HG03097 (cell line): ENCODE results near the gene INPP4B.
A peak's percentile ranks its signal among the peaks of the same experiment; 100 is the strongest.
"Not testable (repeated sequence)": the region's sequence is repeated elsewhere in the genome, so short reads cannot be mapped to it uniquely, and the experiment has no call there.

Experiments used
- ATAC-seq: cut with Tn5 transposase; IDR thresholded peaks from one replicate; pipeline ENCODE4 v1.9.1; 2021; ENCODE audit not compliant: unreplicated experiment, low FRiP score

The INPP4B gene

DNA sequence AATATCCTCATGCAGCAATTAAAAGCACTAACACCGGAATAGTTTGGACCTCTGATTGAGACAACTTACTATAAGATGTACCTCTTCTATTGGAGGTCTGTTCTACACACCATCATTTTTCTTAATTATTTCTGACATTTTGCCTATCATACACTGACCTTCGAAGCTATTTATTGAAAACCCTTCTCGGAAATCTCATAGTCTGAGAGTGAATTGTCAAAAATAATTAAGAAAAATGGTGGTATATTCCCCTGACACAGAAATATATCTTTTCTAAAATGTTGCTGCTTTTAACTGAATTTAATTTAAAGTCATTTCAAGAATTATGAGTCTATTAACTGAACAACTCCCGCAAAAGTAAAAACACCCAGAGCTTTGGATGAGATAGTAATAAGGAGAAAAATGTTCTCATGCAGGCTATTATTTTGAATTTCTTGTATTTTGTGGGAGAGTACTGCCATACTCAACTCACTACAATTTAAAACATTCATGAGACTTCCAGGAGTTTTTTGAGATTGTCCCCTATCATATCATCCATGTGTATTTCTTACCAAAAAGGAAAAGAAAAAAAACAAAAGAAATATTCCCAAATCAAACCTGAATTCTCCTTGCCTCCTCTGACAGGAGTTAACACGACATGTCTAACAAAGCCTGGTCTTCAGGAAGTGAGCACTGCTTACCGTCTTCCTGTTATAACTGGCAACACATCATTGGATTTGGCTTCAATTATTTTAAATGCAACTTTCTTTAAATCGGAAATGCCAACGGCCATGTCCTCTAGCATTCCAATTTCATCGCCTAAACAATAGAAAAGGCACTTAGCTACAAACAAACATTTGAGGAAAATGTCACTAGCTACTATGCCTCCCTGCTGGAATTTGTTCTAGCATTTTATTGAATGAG lies 724.4 kb downstream of the INPP4B start:
- ATAC-seq = no peak

DNA sequence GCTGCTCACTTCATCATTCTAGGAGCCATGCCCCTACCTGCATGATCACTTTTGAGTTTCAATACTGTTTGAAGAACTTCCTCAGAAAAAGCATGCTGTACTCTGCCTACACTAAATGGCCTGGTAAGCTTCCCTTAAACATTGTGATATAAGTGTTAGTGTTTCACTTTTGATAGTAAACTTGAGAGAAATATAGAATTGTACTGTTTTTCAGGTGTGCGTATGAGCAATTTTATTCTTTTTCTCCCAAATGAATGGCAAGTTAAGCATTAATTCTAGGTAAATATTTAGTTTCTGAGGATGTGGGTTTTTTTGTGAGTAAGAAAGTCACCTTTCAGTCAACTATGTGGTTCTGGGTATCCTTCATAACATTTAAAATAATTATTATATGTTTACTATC lies 725.2 kb downstream of the INPP4B start:
- peak; percentile 86 for ATAC-seq

DNA sequence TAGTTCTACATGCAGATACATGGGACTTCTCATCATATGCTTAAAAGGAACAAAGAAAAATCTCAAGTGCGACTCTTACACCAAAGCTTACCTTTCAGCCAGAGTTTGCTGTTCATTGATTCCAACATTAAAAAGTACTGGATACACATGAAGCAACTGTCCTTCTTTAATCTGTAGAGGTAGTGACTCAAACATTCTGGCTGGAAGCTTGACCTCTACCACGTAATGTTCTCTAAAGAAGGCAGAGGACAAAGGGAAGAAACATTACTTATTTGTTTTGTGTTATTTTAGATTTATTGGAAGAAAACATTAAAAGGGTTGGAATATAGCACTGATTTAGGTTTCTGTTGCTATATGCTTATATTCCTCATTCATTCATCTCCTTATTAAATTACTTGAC lies 733.6 kb downstream of the INPP4B start:
- no peak for ATAC-seq

DNA sequence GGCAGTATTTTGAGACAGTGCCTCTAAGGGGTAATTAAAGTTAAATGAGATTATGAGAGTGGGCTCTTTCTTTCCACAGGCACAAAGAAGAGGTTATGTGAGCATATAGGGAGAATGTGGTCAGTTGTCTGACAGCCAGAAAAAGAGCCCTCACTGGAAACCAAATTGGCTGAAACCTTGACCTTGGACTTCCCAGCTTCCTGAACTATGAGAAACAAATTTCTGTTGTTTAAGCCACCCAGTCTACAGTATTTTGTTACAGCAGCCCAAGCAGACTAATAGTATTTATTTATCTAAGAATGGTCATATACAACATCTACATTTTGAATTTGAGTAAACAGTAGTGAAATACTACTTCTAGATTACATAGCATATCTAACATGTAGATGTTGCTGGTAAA lies 736.0 kb downstream of the INPP4B start:
- no peak for ATAC-seq

DNA sequence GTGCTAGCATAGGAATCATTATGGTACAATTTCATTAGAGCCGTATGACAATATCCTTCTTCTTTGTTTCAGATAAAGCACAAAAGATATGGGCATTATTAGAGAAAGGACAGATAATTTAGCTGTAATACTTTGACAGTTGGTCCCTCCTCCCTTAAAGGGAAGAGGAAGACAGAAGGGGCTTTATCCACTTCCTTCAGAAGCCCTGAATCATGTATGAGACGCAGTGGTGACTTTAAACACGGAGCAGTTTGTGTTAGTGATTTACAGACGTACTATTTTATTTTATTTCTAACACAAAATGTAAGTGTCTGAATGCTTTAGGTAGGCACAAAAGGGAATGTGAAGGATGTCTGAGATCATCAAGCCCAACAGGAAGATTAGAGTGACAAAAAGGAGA lies 742.1 kb downstream of the INPP4B start:
- ATAC-seq = no peak

DNA sequence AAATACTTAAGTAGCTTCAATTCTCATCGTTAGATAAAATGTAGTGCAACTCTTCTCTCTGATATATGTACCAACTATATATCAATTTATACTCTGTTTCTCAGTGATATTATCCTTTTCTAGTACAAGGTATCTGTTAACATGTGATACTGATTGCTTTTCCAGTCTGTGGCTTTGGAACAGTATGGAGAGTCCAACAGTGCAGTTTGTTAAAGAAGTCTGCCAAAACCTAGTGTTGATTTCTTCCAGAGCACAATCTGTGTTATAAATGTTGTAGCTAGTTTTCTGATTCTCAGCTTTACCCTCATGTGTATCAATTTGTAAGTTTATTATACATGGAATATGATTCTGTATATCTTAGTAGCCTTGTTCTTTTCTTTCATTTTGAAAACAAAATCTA lies 744.7 kb downstream of the INPP4B start:
- no peak for ATAC-seq

DNA sequence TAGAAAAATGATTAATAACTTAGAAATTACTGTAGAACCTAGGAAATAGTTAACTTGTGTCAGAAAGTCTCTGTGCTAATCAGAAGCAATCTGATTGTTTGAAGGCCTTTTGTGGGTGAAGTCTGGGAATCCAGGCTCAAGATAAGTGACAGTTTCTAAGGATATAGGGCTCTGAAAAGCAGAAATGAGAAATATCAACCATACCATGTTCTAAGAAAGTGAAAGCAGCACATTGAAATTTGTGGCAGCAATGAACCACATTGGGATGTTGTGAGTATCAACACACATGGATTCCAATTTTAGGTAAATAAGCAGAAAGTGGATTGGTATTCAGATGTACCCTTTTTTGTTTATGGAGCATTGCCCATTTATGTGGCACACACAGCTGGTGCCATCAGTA lies 745.2 kb downstream of the INPP4B start:
- no peak for ATAC-seq

DNA sequence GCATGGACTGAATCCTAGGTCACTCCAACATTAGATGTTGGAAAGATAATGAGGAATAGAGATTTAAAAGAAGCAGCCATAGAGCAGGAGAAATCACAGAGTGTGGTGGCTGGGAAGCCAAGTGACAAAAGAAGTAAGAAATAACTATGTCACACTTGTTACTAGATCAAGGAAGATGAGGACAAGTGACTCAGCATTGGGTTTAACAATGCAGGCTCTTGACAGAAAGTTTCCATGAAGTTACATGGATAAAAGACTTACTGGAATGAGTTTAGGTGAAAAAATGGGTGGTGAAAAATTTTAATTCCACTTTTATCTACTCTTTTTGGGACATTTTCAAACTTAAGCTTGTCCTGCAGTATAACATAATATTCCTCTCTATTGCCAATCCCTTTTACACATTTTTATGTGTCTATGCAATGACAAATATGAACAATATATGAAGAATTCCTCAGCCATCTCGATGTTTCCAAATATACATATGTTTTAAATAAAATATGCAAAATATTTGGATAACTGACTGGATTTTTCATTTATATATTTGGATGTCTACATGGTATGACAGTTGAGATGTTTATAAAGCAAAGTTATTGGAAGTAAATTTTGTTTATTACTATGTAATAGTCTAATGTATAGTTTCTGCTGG lies 747.1 kb downstream of the INPP4B start:
- no peak for ATAC-seq

DNA sequence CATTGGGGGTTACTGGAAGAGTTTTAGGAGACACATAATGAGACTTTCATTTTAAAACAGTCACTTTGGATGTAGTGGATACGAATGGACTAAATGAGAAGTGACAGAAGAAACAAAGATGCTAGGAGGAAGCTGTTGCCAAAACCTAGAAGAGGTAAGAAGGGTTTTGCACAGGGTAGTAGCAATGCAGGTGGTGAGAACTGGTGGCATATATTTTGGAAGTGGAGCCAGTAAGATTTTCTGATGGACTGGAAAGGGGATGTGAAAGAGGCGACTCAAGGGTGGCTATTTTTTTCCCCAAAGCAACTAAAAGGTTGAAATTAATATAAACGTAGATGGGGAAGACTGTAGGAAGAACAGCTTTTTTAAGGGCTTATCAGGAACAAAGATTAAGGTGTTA lies 747.7 kb downstream of the INPP4B start:
- ATAC-seq = no peak

DNA sequence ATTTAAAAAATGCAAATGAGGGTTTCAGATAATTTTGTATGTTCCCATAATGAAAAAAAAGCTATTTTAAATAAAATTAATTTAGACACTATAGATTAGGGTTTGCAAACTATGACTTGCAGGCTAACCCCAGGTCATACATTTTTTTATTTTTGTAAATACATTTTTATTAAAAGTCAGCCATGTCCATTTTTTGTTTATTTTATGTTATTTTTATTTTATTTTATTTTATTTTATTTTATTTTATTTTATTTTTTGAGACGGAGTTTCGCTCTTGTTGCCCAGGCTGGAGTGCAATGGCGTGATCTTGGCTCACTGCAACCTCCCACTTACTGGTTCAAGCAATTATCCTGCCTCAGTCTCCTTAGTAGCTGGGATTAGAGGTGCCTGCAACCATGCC lies 749.1 kb downstream of the INPP4B start:
- no peak for ATAC-seq

DNA sequence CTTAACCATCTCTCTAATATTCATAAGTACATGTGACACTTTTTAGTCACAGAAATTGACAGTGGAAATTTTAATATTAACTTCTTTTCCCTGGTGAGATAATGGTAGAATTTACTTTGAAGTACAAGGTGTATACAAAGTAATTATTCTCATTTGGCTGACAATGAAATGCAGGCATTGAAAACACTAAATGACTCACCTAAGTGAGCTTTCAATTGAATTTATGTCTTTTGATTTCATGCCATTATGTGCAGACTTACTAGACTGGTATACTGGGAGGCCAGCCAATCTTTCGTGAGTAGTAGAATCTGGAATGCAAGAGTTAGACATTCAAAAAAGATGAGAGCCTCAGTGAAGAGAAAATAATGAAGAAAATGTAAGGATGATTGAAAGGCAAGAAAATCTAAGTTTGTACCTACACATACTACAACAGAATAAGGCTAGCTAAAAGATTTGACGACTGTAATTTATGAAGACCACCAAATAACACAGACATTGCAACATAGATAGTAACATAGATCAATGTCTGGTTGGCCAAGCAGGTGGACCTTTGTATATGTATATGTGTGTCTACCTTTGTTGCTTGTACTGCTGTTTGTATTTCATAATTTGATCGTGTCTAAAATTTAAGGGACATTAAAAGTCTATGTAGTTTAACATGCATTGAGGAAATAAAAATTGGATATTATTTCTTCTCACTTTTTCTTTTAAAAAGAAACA lies 750.1 kb downstream of the INPP4B start:
- no peak for ATAC-seq

DNA sequence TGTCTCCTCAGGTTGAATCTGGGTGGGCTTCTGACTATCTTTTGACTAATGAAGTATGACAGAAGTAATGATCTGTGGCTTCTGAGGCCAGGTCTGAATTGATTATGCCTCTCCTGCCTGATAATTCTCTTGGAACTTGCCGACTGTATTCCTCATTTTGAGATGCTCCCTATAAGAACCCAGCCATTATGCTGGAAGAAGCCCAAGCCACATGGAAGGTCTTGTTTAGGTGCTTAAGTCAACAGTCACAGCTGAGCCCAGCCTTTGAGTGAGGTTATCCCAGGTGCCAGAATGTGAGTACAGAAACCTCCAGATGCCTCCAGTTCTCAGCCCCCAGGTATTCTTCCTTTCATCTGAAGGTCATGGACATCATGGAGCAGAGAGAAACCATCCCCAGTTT lies 753.2 kb downstream of the INPP4B start:
- no peak for ATAC-seq

DNA sequence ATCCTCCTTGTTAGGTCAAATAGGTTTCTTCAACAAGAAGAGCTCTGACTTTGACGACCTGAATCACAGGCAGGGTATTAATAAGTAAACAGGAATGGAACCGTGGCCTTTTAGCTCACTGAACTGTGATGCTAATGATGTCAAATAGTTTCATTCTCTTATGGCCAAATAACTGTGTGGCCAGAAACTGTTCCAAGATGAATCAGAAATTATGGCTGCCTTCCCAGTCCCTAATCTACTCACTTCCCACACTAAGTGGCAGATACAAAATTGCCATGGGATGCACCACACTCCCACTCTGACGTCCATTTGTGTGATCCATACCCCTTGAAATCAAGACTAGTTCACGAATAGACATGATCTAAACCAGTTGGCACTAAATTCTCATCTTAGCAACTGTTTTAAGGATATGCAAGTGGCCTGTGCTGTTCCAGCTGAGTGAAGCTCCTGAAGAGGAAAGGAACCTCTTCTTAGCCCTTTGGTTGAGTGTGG lies 754.4 kb downstream of the INPP4B start:
- ATAC-seq = no peak

DNA sequence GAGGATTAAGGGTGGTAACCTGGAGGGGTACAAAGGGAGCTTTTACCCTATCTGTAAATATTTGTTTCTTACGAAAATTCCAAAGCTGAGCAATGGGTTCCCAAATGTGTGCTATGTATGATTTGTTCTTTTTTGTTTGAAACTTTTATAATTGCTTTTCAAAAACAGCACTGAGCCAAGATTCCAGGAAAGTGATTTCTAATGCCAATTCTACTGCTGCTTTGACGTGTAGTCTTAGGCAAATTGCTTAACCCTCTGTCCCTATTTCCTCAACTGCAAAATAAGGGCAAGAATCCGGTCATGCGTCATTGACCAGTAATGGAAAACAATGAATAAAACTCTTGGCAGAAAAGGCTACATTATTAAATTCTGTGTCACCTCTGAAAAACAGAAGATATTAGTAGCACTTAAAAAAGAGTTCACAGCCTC lies 755.0 kb downstream of the INPP4B start:
- ATAC-seq = no peak

DNA sequence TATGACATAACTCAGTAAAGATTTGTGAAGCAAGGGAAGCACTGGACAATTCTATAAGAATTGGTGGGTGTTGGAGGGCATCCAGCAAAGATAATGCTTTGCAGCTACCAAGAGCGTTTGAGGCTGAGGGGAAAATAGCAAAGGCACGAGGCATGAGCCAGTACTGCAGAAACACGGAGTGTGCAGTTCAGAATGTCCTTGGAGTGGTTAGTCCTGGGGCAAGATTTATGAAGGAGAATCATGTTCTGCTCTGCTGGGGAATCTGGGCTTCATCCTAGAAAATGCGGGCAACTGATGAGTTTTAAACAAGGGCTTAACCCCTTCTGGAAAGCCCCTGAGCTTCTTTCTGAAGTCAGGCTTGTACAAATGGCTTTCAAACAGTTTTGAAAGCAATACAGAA lies 757.2 kb downstream of the INPP4B start:
- no peak for ATAC-seq

DNA sequence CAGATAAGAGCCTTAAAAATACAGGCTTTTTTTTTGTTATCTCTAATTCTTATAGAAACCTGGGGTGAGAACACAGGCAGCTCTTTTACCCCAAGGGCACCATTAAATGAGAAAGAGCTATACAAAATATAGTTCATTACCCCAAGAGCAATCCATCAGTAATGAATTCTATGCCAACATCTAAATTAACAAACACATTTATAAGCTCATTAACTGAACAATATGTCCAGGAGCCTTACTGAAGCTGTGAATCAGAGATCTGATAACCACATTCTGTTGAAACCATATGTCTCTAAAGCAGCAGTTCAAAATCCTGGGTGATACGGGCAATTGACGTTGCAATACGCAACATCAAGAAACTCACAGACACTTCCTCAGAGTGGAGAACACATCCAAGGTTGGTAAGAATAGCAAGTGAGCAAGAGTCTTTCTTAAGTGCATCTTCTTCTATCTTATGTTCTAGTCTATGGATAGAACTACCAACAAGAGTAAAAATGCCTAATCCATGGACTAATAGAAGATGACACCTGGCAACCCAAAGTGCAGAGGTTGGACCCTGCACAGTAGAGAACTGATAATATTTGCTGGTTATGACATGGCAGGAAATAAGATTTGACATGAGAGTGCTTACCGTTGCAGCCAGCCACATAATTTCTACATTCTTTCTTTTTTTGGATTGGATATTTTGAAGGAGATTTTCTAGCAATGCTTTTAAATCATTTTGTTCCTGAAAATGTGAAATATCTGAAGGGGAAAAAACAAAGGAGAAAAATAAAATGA lies 760.4 kb downstream of the INPP4B start:
- ATAC-seq = no peak

DNA sequence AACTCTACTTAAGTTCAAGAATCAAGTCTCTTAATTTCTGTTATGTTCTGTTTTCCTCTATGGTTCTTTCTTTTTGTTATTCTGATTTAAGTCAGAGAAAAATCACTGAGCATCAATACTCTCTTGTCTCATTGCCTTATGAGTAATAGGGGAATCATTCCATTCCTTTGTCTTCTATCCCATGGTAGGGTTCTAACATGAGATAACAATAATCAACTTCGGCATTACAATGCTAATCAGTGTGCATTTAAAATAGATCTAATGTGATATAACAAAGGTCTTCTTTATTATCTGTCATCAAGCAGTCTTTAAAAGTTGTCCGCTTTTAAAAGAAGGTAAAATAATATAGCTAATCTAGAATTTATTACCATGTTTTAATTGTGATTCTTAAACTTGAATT lies 762.8 kb downstream of the INPP4B start:
- ATAC-seq = no peak

DNA sequence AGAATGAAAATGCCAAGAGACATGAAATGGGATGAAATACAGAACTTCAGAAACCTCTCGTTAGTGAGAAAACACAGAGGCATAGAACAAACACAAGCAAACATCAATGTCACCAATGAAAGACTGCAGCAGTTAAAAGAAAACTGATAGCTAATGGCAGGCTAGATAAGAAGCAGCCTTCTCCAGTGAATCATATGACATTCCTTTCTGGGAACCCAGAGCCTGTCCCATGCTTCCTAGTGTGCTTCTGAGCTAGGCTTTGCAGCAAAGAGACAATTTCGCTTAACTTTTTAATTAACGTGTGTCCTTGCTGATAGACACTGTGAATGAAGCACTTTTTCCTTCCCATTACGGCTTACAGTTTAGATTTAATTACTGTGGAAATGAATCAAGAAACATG lies 765.1 kb downstream of the INPP4B start:
- ATAC-seq = no peak

DNA sequence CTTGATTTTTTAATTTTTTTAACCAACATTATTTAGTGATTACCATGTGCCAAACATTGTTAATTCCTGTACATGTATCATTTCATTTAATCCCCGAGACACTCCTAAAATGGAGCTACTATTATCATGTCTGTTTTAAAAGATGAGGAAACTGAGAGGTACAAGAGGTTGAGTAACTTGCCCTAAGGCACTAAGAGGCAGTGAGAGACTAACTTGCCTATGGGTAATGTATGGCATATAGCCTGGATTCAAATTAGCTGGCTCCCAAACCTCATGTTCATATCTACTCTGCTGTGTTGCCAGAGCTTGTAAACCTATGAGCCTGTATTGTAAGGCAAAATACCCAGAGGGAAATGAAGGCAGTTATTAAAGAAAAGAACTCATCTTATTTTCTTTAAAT lies 766.1 kb downstream of the INPP4B start:
- no peak for ATAC-seq

DNA sequence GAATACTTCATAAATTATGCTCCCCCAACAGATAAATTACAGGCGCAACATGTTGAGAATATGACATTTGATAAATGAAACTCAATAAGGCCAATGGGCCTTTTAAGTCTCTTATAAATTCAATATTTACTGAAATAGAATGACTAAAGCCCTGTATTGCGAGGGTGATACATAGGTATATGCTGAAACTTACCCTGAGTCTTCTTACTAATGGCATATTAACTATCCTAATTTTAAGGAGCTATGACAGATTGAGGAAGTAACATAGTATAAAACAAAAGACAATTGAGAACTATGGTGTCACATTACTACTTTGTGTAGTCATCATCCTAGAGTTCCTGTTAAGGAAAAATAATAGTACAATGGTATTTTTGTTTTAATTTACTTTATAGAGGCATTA lies 769.1 kb downstream of the INPP4B start:
- ATAC-seq = no peak

DNA sequence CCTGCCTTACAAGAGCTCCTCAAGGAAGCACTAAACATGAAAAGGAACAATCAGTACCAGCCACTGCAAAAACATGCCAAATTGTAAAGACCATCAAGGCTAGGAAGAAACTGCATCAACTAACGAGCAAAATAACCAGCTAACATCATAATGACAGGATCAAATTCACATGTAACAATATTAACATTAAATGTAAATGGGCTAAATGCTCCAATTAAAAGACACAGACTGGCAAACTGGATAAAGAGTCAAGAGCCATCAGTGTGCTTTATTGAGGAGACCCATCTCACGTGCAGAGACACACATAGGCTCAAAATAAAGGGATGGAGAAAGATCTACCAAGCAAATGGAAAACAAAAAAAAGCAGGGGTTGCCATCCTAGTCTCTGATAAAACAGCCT lies 777.8 kb downstream of the INPP4B start:
- ATAC-seq = not testable (repeated sequence)
